Loucy (cell line): ENCODE measurements around the gene PIP5K1C.

Experiments
- H2AFZ ChIP-seq: fragments of 200-600 bp; sonication (generic); 2 replicates; pipeline ENCODE4 v1.6.0; 2016; ENCODE audit warnings: antibody characterized with exemption, mild to moderate bottlenecking, low read length, moderate library complexity
- H3F3A ChIP-seq: fragments of 200-600 bp; 2 replicates; pipeline ENCODE4 v1.6.0; 2016; ENCODE audit warnings: antibody characterized with exemption, low read depth, mild to moderate bottlenecking
- H3K27me3 ChIP-seq: fragments of 200-600 bp; sonication (generic); 2 replicates; pipeline ENCODE4 v1.6.1; 2014; ENCODE audit warnings: low read length, mild to moderate bottlenecking; ENCODE audit not compliant: insufficient read depth, poor library complexity, severe bottlenecking
- H3K36me3 ChIP-seq: fragments of 200-600 bp; sonication (generic); 2 replicates; pipeline ENCODE4 v1.6.1; 2016; ENCODE audit warnings: low read length; ENCODE audit not compliant: insufficient read depth
- H3K4me1 ChIP-seq: fragments of 200-600 bp; sonication (generic); 2 replicates; pipeline ENCODE4 v1.5.1; 2014; ENCODE audit warnings: low read length, mild to moderate bottlenecking; ENCODE audit not compliant: insufficient read depth, poor library complexity, severe bottlenecking
- H3K4me2 ChIP-seq: fragments of 200-600 bp; sonication (generic); 2 replicates; pipeline ENCODE4 v1.6.0; 2014; ENCODE audit warnings: antibody characterized with exemption, low read length, low read depth, mild to moderate bottlenecking; ENCODE audit not compliant: poor library complexity, severe bottlenecking
- H3K4me3 ChIP-seq: fragments of 200-600 bp; sonication (generic); 2 replicates; pipeline ENCODE4 v1.5.1; 2014; ENCODE audit warnings: low read length, mild to moderate bottlenecking, mixed read lengths; ENCODE audit not compliant: poor library complexity, severe bottlenecking
- H3K79me2 ChIP-seq: fragments of 200-600 bp; sonication (generic); 2 replicates; pipeline ENCODE4 v1.6.1; 2014; ENCODE audit warnings: low read length; ENCODE audit not compliant: insufficient read depth
- H3K9ac ChIP-seq: fragments of 200-600 bp; sonication (generic); 2 replicates; pipeline ENCODE4 v1.6.0; 2014; ENCODE audit warnings: mild to moderate bottlenecking, low read depth, low read length, moderate library complexity; ENCODE audit not compliant: poor library complexity, severe bottlenecking
- H3K9me2 ChIP-seq: fragments of 200-600 bp; sonication (generic); replicated peaks from 2 replicates; pipeline ENCODE4 v1.6.1; 2016; ENCODE audit warnings: low read depth, low read length, mixed read lengths
- H3K9me3 ChIP-seq: fragments of 200-600 bp; sonication (generic); 2 replicates; pipeline ENCODE4 v1.6.1; 2014; ENCODE audit warnings: mild to moderate bottlenecking, antibody characterized with exemption, low read length, low read depth; ENCODE audit not compliant: insufficient read depth
- H4K20me1 ChIP-seq: fragments of 200-600 bp; sonication (generic); 2 replicates; pipeline ENCODE4 v1.6.0; 2014; ENCODE audit warnings: antibody characterized with exemption, low read length, mild to moderate bottlenecking; ENCODE audit not compliant: insufficient read depth, poor library complexity, severe bottlenecking
- CTCF ChIP-seq: fragments of 200-600 bp; sonication (generic); conservative IDR thresholded peaks from 2 replicates; pipeline ENCODE4 v1.5.1; 2014; ENCODE audit warnings: mild to moderate bottlenecking, antibody characterized with exemption, low read length
- EZH2phosphoT487 ChIP-seq: fragments of 200-600 bp; IDR thresholded peaks from 2 replicates; pipeline ENCODE4 v1.6.1; 2018; ENCODE audit warnings: antibody characterized with exemption, mild to moderate bottlenecking, moderate library complexity, borderline replicate concordance

PIP5K1C gene

GRCh38 chr19:3698974-3699740, 1.1 kb downstream of the PIP5K1C start:
- Histone ChIP-seq H3K9me3 (no peaks in the 10 kb centered on the region), H4K20me1 (peaks cover 25% of the 10 kb centered on the region), H3F3A (no peaks in the 10 kb centered on the region), H2AFZ (no peak overlapping the region), H3K27me3 (no peaks in the 10 kb centered on the region), H3K9ac (peak overlapping the region; percentile 74), H3K4me2 (peak overlapping the region; percentile 98), H3K36me3 (no peaks in the 10 kb centered on the region), H3K4me3 (peak overlapping the region; percentile 88), H3K4me1 (peaks cover 14% of the 10 kb centered on the region), H3K9me2 (no peaks in the 10 kb centered on the region), H3K79me2 (peaks cover 29% of the 10 kb centered on the region)
- TF ChIP-seq EZH2phosphoT487: no peak
- no peak for TF ChIP-seq CTCF

- peaks cover 29% of the 10 kb centered on the region for H3K79me2 ChIP-seq
- no peaks in the 10 kb centered on the region for H3K27me3 ChIP-seq
- H3K9me3 ChIP-seq: no peaks in the 10 kb centered on the region
- H3K4me2 ChIP-seq: peak overlapping the region; percentile 64
- TF ChIP-seq CTCF (no peak), EZH2phosphoT487 (no peak)
- no peak overlapping the region for H2AFZ ChIP-seq
- H3K4me1 ChIP-seq: peaks cover 14% of the 10 kb centered on the region
- H3F3A ChIP-seq: no peaks in the 10 kb centered on the region
- H3K36me3 ChIP-seq: no peaks in the 10 kb centered on the region
- H4K20me1 ChIP-seq: peaks cover 25% of the 10 kb centered on the region
- H3K4me3 ChIP-seq: peak overlapping the region; percentile 34
- H3K9me2 ChIP-seq: no peaks in the 10 kb centered on the region
- peak overlapping the region; percentile 4 for H3K9ac ChIP-seq
Observed at GRCh38 chr19:3698386-3698950, 1.8 kb downstream of the PIP5K1C start.

- no peak overlapping the region for H2AFZ ChIP-seq
- H3K9me3 ChIP-seq: no peaks in the 10 kb centered on the region
- H3K9me2 ChIP-seq: no peaks in the 10 kb centered on the region
- H3K27me3 ChIP-seq: no peaks in the 10 kb centered on the region
- peak overlapping the region; percentile 34 for H3K4me3 ChIP-seq
- H3K36me3 ChIP-seq: no peaks in the 10 kb centered on the region
- H3F3A ChIP-seq: no peaks in the 10 kb centered on the region
- peak overlapping the region; percentile 4 for H3K9ac ChIP-seq
- H3K79me2 ChIP-seq: peaks cover 29% of the 10 kb centered on the region
- H4K20me1 ChIP-seq: peaks cover 32% of the 10 kb centered on the region
- peaks cover 14% of the 10 kb centered on the region for H3K4me1 ChIP-seq
- H3K4me2 ChIP-seq: peak overlapping the region; percentile 64
- no peak for TF ChIP-seq EZH2phosphoT487
- no peak for TF ChIP-seq CTCF
Observed at GRCh38 chr19:3697671-3698385, 2.4 kb downstream of the PIP5K1C start.
